Measurements from ENCODE around the gene FAM236A.
"Not testable (repeated sequence)": the region's sequence is repeated elsewhere in the genome, so short reads cannot be mapped to it uniquely, and the experiment has no call there.

GRCh38 chrX:72916096-72916495, 21.9 kb upstream of the FAM236A start:
- TF ChIP-seq POLR2A (IDR thresholded peaks at IDR 0.05; ENCODE audit: low read depth, low read length); MTA2 (IDR thresholded peaks at IDR 0.05; ENCODE audit: low read depth); EGR1 (IDR thresholded peaks at IDR 0.05; ENCODE audit: borderline replicate concordance in 1 of 2, low read depth in 2 of 2, low read length in 2 of 2); ZBED1 (IDR thresholded peaks at IDR 0.05; ENCODE audit: borderline replicate concordance): not testable (repeated sequence)

All from GM12878 (cell line).